ENCODE measurements around the gene RRM1. TPM values are rescaled to one million over a fixed set of nuclear protein-coding genes. Genes with fewer than 3 reads are reported as not detected.

RRM1 gene
- total and polyA plus RNA-seq, 10 of the 15 experiments (the other 5 are each of a cell fraction or from before 2014, with no cell fraction given), result 94.0 to 255 (median 148) TPM

DNA sequence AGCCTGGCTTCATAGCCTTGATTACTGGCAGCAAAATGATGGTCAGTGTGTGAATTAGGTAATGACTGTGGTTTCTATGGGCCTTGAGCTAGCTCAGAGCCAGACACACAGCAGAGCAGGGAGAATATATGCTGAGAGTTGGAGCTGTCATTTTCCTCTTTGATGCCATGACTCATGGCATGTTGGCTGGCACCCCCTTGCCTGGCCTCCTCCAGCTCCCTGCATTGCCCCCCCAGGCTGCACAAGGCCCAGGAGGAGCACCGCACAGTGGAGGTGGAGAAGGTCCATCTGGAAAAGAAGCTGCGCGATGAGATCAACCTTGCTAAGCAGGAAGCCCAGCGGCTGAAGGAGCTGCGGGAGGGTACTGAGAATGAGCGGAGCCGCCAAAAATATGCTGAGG is 20.3 kb upstream of the RRM1 start:
- intact Hi-C loops (cut with micrococcal nuclease; ENCODE audit: unreplicated experiment) (no loop called here), in situ Hi-C loops (cut with MboI) (no loop called here)
- peaks cover 0 to 5% of the 10 kb centered on the region in 2 experiments; a peak in 1 of 4 replicates for H3K36me3 ChIP-seq (ENCODE audit: control insufficient read depth in 2 of 2, insufficient read depth in 2 of 2, low read length in 1 of 2)
- no peaks in the 10 kb centered on the region for H3K27me3 ChIP-seq (replicated peaks in 1 of 2; ENCODE audit: control insufficient read depth in 2 of 2, insufficient read depth in 2 of 2, low read length in 1 of 2)
- DNase-seq (ENCODE audit: low read depth, low spot score) (no peak), ATAC-seq (no peak), FAIRE-seq (no peak)
- no peaks in the 10 kb centered on the region for H4K20me1 ChIP-seq (ENCODE audit: control insufficient read depth, insufficient read depth)
- ChIA-PET CTCF (interaction anchor here (0.5 to 13.4 kb wide), 9 partner anchors 10 to 976 kb away, joined by 3 to 979 read pairs (median 11); partner anchors contain the start of genes PGAP2, RHOG and STIM1), POLR2A (interaction anchor here (3.5 to 3.7 kb wide), 2 partner anchors 220 to 225 kb away, joined by 32 to 39 read pairs; partner anchors contain the start of gene STIM1), SMC1A (ENCODE audit: uncharacterized antibody, unreplicated experiment) (interaction anchor here (0.9 to 21.1 kb wide), 12 partner anchors 10 to 265 kb away, joined by 4 to 805 read pairs (median 18); partner anchors contain the start of genes PGAP2, RHOG and STIM1), RAD21 (ENCODE audit: unreplicated experiment) (interaction anchor here (0.8 to 20.6 kb wide), 5 partner anchors 16 to 243 kb away, joined by 3 to 605 read pairs (median 10); partner anchors contain the start of gene STIM1)
- TF ChIP-seq EED (IDR thresholded peaks at IDR 0.05; ENCODE audit: low read depth), result no peak
- no peak overlapping the region for H2AFZ ChIP-seq (ENCODE audit: control insufficient read depth, low read depth, low read length)
- no peaks in the 10 kb centered on the region for H3K4me1 ChIP-seq (ENCODE audit: control insufficient read depth, insufficient read depth, low read length)
- BruUV-seq (replicated peaks), result no TSS peak
- H3K4me2 ChIP-seq (ENCODE audit: control insufficient read depth, insufficient read depth), result no peak overlapping the region
- no peak overlapping the region for H3K9ac ChIP-seq (ENCODE audit: control insufficient read depth, insufficient read depth, low read length)
- 92% methylated on average over 7 of the region's 7 CpGs for WGBS (ENCODE audit: insufficient coverage, insufficient replicate concordance, low lambda C conversion rate, missing lambda C conversion rate)
- no peak overlapping the region for H3K27ac ChIP-seq (ENCODE audit: control insufficient read depth, insufficient read depth)
- H3K4me3 ChIP-seq, result no peak overlapping the region
- no peaks in the 10 kb centered on the region for H3K79me2 ChIP-seq (ENCODE audit: control insufficient read depth, insufficient read depth, low read length)
- H3K9me3 ChIP-seq (replicated peaks; ENCODE audit: control insufficient read depth, insufficient read depth, low read length), result no peaks in the 10 kb centered on the region

DNA sequence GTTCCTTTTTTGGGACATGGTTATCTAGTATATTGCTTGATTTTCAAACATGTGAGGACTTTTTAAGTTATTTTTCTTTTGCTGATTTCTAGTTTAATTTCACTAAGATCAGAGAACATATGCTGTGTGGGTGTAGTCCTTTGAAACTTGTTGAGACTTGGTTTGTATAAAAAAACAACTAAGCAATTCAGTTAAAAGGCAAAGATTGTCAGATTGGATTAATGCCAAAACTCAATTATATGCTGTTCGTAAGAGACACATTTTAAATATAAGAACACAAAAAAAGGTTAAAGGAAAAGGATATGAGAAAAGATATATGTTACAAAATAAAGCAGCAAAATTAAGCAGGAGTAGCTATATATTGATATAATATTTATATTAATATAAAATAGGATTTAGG is 17.8 kb upstream of the RRM1 start:
- RAD21 ChIA-PET (ENCODE audit: unreplicated experiment), result interaction anchor here (0.6 kb wide), 1 partner anchor 150 kb away, joined by 4 read pairs; no protein-coding TSS in a partner anchor
- Histone ChIP-seq H3K79me2 (ENCODE audit: control insufficient read depth, insufficient read depth, low read length) (no peaks in the 10 kb centered on the region), H3K4me1 (ENCODE audit: control insufficient read depth, insufficient read depth, low read length) (no peaks in the 10 kb centered on the region), H3K9me3 (replicated peaks; ENCODE audit: control insufficient read depth, insufficient read depth, low read length) (no peaks in the 10 kb centered on the region), H4K20me1 (ENCODE audit: control insufficient read depth, insufficient read depth) (no peaks in the 10 kb centered on the region), H2AFZ (ENCODE audit: control insufficient read depth, low read depth, low read length) (no peak overlapping the region), H3K9ac (ENCODE audit: control insufficient read depth, insufficient read depth, low read length) (no peak overlapping the region), H3K36me3 (ENCODE audit: control insufficient read depth in 2 of 2, insufficient read depth in 2 of 2, low read length in 1 of 2) (peaks cover 0 to 3% of the 10 kb centered on the region in 2 experiments; a peak in 2 of 4 replicates), H3K27me3 (replicated peaks in 1 of 2; ENCODE audit: control insufficient read depth in 2 of 2, insufficient read depth in 2 of 2, low read length in 1 of 2) (no peaks in the 10 kb centered on the region), H3K27ac (ENCODE audit: control insufficient read depth, insufficient read depth) (no peak overlapping the region), H3K4me3 (no peak overlapping the region), H3K4me2 (ENCODE audit: control insufficient read depth, insufficient read depth) (no peak overlapping the region)
- WGBS (ENCODE audit: insufficient coverage, insufficient replicate concordance, low lambda C conversion rate, missing lambda C conversion rate), result 91% methylated on average over 1 of the region's 1 CpG
- in situ Hi-C loops (cut with MboI) (no loop called here), intact Hi-C loops (cut with micrococcal nuclease; ENCODE audit: unreplicated experiment) (no loop called here)
- DNase-seq (ENCODE audit: low read depth, low spot score), result no peak
- SMC1A ChIA-PET (ENCODE audit: uncharacterized antibody, unreplicated experiment), result interaction anchor here (0.6 to 21.1 kb wide), 2 partner anchors 55 to 226 kb away, joined by 3 to 805 read pairs; partner anchors contain the start of genes RHOG and STIM1
- FAIRE-seq, result no peak
- CTCF ChIA-PET, result interaction anchor here (0.8 to 1.1 kb wide), 3 partner anchors 149 to 227 kb away, joined by 3 to 7 read pairs (median 3); partner anchors contain the start of gene STIM1
- ATAC-seq, result no peak
- POLR2A ChIA-PET, result no interaction called here
- BruUV-seq (replicated peaks), result no TSS peak
- TF ChIP-seq ZNF687 (IDR thresholded peaks at IDR 0.05) (no peak), NBN (IDR thresholded peaks at IDR 0.05) (no peak), PML (IDR thresholded peaks at IDR 0.05; ENCODE audit: low read length) (no peak), CHD4 (IDR thresholded peaks at IDR 0.05) (no peak), YY1 (IDR thresholded peaks at IDR 0.05; ENCODE audit: low read depth, low read length) (no peak)
- TF ChIP-seq, protein P1, sequence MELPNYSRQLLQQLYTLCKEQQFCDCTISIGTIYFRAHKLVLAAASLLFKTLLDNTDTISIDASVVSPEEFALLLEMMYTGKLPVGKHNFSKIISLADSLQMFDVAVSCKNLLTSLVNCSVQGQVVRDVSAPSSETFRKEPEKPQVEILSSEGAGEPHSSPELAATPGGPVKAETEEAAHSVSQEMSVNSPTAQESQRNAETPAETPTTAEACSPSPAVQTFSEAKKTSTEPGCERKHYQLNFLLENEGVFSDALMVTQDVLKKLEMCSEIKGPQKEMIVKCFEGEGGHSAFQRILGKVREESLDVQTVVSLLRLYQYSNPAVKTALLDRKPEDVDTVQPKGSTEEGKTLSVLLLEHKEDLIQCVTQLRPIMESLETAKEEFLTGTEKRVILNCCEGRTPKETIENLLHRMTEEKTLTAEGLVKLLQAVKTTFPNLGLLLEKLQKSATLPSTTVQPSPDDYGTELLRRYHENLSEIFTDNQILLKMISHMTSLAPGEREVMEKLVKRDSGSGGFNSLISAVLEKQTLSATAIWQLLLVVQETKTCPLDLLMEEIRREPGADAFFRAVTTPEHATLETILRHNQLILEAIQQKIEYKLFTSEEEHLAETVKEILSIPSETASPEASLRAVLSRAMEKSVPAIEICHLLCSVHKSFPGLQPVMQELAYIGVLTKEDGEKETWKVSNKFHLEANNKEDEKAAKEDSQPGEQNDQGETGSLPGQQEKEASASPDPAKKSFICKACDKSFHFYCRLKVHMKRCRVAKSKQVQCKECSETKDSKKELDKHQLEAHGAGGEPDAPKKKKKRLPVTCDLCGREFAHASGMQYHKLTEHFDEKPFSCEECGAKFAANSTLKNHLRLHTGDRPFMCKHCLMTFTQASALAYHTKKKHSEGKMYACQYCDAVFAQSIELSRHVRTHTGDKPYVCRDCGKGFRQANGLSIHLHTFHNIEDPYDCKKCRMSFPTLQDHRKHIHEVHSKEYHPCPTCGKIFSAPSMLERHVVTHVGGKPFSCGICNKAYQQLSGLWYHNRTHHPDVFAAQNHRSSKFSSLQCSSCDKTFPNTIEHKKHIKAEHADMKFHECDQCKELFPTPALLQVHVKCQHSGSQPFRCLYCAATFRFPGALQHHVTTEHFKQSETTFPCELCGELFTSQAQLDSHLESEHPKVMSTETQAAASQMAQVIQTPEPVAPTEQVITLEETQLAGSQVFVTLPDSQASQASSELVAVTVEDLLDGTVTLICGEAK (IDR thresholded peaks at IDR 0.05; ENCODE audit: borderline replicate concordance), result no peak
